Stimulated activated CD4-positive, alpha-beta T cell treated with anti-CD3 and anti-CD28 coated beads, Interleukin-1b, Interleukin-23, amount 100 ng/mL, for 4 hours (primary cell): Measurements from ENCODE around the gene TBX1.

Source experiments
- DNase-seq, 2 donors: peaks; one replicate each; pipeline ENCODE4 v3.0.0-alpha.2; 2020; ENCODE audit warnings: low read depth in 2 of 2

TBX1 gene

DNA sequence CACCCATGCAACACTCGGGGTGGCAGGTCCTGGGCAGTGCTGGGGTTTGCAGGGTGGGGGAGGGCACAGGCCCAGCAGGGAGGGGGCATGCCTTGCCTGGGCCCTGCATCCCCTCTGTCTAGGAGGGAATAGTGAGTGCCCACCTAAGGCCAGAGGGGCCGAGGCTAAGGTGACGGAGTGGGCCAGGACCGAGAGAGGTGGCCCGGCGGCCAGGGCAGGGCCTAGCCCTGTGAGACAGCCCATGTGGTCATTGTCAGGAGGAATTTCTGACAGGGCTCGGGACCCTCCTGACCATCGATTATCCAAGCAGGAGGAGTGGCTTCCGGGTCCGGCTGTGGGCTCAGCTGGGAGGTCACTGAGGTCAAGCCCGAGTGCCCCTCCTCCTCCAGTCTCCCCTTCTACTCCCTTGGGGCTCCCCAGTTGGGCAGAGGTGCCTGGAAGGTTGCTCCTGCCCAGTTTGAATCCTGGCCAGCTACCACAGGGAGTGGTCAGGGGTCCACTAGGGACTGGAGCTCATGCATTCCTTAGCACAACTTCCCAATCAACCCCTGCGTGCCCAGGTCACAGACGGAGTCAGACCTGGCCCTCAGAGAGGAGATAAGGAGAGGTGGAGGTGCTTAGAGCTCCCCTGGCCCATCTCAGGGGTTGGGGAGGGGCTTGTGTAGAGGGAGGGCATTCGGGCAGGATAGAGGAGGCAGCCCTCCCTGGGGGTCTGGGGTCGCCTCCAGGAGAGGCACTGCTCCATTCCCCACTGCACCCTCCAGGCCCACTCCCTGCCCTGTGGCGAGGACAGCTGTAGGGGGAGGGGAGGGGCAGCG lies 22.5 kb upstream of the TBX1 start:
- no peak for DNase-seq

DNA sequence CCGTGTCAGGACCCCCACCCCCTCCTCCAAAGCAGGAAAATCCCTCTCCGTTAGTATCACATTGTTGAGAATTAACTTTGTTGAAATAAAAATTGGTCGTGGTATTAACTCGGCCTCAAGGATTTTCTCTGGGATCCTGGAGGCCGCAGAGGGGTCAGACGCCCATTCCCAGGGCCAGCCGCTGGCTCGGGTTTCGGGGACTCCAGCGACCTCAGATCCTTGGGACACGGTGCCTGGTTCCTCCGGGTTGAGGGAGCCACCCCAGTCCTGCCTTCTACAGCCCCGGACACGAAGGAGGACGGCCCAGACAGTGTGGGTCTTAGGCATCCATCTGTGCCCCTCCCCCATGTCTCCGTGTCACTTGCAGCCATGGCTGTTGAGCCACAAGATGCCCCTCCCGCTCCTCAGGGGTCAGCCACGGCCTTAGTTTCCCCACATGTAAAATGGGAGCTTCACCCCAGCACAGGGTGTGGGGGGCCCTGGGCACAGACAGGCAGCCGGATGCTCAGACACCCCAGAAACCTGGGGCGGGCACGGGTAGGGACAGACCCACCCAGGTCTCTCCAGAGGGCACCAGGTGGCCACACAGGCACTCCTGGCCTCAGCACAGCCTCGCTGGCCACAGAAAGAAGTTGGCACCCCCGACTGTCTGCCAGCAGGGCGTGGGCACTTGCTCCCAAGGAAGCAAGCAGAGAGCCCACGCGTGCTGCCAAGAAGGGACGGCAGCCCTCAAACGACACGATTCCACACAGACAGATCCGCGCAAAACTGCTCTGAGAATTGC lies 21.7 kb upstream of the TBX1 start:
- no peak for DNase-seq

DNA sequence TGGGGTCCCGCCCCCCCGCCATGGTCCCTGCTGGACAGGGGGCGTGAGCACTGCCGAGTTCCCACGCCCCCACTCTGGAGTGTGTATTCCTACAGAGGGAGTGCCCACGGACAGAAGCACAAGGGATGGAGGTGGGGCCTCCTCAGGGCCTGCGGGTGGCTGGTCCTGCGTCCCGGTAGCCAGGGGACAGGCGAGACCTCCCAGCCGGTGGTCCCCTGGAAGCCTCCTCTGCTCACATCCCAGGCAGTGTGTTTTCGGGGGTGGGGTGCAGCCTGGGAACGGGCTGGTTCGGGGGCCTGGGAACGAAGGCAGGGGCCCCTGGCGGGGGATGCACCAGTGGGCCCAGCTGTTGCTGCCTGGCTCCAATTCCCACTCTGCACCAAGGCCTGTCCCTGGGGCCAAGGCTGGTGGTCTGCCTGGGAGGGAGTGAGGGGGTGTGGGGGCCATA lies 21.1 kb upstream of the TBX1 start:
- DNase-seq = no peak

DNA sequence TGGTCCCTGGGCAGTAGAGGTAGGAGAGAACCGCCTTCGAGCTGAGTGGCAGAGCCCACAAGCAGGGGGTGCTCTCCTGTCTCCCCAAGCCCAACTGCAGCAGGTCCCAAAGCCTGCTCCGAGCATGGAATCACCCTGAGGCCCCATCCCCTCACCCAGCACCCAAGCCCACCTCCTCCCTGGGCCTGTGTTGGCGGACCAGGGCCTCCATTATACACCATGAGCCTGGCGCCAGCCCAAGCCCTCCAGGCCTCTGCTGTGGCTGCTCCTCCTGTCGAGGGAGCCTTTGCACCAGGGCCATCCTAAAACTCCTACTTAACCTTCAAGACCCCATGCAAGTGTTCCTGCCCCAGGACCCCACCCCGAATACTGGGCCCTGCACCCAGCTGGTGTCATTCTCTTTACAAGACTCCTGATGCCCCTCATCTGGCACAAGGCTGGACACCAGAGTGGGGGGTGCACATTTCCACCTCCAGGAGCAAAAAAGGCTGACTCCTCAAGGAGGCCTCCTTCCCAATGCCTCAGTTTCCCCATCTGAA lies 20.6 kb upstream of the TBX1 start:
- DNase-seq = no peak

DNA sequence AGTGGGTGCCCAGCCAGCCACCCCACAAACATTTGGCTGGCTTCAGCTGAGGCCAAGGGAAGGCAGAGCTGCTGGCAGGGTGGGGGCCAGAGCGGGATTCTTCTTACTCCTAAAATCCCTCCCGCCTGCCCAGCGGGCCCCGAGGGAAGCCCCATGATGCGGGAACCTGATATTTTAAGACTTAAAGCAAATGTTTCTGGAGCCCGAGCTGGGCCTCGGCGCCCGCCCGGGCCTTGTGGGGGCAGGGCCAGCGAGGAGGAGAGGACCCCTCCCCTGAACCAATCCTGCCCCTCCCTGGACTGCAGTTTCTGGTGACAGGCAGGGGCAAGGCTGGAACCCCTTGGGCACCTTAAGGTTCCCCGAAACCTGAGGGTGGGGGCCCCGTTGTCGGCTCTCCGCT lies 20.0 kb upstream of the TBX1 start:
- no peak for DNase-seq

DNA sequence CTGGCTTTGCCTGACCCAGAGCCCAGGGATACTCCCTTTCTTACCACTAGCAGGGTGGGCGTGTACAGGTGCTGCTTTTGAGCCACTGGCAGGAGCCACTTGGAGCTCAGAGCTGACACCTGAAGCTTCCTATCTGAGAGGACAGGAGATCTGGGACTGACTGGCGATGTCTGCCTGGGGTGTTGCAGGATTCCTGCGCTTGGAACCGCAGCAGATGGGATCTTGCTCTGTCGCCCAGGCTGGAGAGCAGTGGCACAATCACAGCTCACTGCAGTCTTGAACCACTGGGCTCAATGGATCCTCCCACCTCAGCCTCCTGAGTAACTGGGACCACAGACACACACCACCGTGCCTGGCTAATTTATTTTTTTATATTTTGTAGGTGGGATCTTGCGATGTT lies 19.5 kb upstream of the TBX1 start:
- DNase-seq = no peak

DNA sequence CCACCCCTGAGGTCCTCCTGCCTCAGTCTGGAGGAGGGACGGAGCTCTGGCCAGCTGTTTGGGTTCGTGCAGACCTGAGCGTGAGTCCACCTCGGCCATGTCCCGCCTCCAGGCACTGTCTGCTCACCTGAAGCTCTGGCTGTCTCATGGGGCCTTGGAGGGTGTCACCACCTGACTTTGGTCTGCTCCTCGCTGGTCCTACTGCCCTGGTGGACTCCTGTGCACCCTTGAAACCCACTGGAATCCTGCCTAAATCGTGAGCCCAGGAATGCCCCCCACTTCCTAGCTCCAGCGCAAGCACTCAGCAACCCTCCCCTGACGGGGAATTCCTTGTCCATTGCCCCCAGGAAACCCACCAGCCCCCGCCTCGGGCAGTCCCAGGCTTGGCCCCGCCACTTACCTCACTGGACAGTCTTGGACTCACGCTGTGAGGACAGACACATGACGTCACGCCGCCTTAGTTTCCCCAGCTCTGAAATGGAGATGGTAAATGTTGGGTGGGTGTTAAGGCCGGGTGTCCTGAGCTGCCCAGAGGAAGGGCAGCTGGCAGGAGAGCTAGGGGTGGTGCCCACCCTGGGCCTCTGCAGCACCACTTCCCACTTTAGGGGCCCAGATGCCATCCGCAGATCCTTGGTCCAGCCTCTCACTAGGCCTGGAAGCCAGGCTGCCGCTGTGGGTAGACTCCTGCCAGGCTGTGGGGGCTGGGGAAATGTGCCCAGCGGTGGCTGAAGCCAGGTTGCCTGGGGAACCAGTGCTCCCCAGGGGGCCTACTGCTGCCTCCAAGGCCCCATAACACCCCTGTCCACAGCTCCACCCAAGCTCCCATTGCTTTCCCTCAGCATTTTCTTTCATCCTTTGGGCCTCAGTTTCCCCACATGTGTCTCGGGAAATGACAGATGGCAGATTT lies 18.2 kb upstream of the TBX1 start:
- DNase-seq = no peak

DNA sequence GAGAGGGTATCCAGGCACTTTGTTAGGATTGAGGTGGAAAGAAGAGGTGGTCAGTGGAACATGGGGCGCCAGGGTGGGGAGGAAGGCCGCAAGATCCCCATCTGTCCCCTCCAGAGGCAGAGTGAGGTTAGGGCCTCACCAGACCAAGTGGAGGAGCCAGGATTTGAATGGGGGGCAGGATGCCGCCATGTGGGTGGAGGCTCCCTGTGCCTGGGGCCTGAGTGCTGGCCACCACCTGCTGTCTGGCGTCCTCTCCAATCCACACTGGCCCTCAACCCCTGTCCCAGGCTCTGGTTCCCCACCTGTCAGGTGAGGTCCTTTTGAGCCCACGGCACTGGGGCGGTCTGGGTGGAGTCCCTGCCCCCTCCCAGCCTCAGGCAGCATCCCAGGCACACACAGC lies 17.5 kb upstream of the TBX1 start:
- DNase-seq = no peak

DNA sequence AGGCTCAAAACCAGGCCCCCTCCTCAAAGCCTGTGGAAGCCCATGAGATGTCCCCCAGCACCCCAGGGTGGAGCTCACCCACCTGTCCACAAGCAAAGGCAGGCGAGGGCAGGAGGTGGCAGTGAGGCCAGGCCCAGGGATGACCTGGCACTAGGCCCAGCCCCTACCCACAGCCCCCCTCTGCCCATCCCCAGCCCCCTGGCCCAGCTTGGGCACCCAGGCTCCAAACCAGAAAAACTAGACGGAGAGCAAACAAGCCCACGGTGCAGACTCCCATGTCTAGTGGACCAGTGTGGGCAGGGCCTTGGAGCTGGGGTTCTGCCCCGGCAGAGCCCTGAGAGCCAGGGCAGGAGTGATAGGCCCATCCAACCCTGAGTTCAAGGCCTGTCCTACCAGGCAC lies 16.9 kb upstream of the TBX1 start:
- no peak for DNase-seq

DNA sequence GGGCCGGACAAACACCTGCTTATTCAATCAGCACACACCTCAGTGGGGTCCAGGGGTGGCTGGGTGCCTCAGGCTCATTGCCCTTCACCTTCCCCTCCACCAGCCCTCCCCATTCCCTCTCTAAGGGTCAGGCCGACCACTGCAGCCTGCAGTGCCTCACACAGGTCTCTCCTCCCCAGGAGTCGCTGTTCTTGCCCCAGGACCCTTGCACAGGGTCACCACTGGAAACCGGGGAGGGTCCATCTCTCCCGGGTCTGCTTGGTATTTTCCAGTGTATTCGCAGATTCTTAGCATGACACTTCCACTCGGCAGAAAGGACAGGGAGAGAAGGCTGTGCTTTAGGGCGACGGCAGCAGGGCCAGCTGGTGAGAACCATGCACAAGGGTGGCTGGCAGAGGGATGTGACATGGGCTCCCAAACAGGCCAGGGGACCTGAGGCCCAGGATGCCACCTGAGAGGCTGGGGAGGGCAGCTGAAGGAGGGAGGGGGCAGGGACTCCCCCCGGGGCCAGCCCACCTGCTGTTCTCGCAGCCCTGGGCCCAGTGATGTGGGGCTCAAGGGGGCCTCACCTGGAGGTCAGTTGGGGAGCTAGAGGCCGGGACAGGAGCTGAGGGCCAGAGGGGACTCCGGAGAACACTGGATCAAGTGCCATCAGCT lies 16.1 kb upstream of the TBX1 start:
- no peak for DNase-seq

DNA sequence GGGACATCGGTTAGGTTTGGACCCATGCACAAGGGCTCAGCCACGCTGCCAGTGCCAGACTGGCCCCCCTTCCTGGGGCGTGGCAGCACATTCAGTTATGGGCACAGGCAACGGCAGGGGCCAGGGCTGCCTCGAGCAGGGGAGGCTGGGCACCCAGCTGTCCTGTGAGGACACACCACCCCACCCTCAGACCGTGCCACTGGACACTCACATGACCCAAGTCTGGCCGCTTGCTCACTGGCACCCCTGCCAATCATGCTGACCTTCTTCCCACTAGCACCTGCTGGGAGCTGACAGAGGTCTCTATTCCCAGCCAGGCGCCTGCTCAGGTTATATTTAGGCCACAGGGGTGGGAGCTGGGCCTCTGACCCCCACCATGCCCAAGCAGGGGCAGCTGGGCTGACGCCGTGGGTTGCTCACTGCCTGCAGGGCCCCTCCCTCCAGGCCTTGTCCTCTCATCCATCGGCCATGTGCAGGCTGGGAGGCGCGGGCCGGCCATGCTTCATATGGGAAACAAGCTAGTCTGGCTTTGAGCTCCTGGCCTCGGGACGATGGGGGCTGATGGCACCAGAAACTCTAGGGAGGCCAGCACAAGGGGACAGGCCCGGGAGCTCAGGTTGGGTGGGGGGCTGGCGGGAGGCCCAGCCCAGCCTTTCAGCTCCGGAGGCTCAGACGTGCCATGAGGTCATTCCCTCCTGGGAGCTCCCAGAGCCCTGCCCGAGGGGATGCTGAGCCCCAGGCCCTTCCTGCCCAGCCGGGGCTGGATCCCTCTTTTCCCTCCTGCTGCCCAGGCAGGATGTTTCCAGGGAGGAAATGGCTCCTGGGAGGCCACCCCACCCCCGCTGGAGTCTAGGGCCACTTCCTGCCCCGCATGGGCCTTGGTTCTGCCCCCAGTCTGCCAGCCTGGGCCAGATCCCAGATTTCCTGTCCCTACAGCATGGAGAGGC lies 15.2 kb upstream of the TBX1 start:
- DNase-seq = no peak

DNA sequence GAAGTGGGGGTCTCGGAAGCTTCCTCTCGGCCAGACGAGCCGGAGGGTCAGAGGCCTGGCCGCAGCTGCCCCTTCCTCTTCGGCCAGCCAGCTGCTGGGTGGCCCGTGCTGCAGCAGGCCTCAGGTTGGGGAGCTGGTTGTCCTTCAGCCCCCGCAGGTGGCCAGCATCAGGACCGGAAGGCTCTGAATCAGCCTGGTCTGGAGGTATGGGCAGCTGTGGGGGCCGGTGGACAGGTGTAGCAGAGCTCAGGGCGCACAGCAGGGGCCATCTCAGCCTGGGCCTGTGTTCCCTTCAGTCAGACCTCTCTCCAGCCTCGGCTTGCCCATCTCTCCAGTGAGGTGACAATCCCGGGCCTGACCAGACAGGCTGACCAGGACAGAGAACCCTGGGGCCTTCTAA lies 13.9 kb upstream of the TBX1 start:
- no peak for DNase-seq

DNA sequence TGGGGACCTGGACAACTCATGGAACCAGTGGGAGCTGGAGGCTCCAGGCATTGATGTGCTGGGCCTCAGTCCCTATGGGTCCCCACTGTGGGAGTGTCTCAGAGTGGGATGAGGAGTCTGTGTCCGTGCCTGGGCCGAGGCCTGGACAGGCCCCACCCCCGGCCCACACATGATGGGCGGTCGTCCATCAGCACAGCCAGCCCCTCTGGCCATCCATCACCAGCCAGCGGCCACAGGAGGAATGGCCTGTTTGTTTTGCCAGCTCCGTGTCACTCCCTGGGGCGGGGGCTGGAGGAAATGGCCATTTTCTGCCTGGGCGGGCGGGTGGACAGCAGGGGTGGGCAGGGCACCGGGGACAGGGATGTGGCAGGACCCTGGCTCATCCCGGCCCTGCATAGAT lies 13.0 kb upstream of the TBX1 start:
- no peak for DNase-seq

DNA sequence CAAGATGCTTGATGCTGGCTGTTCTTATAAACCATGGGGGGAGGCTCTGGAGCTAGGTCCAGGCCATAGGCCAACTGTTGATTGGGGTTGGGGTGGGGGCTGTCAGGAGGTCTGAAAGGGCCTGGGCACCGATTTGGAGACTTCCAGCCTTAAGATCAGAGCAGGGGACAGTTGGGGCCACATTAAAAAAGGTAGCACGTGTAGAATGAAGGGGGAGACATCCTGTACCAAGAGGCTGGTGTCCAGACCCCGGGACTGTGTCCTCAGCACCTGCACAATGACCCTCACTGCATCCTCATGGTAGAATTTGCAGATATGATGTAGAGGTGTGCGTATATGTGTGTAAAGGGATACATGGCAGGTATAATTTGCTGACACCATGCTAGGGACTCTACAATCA lies 12.4 kb upstream of the TBX1 start:
- no peak for DNase-seq

DNA sequence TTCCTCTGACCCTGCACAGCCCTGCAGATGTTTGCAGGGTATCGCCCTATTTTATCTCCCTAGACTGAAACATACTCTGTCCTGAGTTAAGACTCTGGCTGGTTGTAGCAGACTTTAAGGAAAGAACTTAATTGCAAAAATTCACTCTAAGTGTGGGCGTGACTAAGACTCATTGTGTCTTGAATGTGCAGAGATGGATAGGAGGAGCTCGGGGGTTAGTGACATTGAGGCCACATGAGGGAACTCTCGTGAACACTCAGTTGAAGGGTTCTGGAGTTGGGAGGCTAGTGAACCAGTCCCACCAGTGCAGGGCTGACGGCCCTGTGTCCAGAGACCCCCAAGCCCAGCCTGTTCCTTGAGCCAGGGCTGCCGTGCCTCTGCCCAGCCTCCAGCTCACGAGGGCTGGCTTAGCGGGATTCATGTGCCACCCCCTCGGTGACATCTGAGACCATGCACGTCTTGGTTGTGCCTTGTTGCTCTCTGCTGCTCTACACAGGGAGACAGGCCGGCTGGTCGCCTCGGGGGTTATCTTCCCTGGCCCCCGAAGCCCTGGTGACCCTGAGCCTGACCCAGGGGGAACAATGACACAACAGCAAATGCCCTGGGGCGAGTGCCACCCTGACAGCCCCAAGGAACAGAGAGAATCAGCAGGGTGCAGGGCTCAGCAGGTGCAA lies 11.4 kb upstream of the TBX1 start:
- DNase-seq = no peak

DNA sequence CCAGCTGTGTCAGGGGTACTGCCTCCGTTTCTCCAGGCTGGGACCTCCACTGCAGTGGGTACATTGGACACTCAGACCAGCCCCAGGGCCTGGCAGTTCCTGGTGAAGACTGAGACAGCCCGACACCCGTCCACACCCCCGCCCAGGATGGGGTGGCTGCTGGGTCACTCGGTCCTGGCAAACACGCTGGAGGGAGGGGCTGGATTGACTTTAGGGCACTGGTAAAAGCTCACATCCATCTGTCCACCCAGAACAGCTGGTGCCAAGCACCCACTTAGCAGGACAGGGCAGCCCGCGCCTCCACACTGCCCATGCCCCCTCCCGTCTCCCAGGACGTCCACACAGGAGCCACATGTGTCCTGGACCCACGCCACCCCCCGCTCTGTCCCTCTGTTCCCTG lies 10.7 kb upstream of the TBX1 start:
- DNase-seq = no peak

DNA sequence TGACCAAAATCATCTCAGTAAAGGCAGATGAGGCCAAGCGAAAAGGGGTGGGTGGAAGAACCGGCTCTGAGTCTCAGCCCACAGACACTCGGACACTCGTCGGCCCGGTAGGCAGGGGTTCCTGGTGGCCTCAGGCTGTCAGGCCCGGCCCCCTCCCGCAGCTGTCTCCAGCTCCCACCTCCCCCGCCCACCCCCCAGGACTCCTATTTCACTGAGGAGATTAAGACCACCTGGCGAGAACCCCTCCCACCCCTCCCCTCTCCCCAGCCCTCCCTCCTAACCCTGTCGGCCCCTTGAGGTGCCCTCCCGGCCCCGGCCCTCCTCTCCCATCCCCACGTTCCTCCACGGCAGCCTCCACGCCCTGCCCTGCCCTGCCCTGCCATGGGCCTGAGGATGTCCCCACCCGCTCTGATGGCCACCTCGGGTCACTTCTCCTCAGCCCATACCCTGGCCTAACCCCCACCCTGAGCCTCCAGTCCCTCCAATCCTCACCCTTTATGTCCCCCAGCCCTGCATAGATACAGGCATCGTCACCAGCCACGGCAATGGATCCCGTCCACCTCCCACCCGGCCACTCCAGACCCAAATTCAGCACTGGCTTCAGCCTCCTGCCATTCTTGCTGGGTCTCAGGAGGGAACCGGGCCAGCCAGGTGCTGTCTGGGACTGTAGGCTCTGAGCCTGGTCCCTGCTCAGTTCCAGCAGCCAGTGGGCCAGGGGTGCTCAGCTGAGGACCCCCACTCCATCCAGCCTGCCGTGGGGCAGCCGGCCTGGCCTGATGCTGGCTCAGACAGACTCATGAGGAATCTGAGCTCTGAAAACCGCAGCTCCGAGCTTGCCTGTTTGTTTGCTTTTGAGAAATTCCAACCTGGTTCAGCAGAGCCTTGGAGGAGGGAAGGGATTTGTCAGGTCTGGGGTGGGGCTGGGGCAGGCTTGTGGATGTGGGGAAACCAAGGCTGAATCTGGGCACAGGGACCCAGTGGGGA lies 9.8 kb upstream of the TBX1 start:
- DNase-seq = no peak

DNA sequence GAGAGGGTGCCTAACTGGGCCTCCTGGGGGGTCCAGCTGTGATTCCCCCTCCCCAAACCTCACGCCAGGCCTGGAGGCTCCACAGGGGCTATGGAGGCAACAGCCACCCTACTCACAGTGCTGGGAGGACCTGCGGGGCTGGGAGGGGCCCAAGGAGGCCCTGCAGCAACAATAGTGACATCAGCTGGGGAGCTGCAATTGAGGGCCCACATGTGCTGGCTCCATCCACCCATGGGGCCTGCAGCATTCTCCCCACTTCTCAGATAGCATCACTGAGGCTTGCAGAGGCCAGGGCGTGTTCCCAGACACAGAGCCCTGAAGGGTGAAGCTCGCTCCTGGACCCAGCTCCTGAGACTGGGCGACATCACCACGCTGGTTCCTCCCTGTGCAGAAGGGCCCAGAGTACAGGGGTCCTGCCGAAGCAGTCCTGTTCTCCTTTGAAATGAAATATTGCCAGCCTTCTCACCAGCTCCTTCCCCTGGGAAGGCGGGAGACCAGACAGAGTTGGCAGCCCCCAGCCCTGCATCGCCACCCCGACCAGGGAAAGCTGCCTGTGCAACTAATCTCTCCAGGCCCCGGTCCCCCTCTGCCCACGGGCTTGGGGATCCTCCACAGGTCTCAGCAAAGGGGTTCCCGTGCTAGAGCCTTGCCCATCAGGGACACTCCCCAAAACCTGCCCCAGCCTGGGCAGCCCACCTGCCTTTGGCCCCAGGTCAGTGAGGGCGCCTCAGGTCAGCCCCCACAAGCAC lies 8.9 kb upstream of the TBX1 start:
- no peak for DNase-seq
